HUES48 (cell line): ENCODE data around the gene TRIM24.
"Not testable (repeated sequence)": the region's sequence is repeated elsewhere in the genome, so short reads cannot be mapped to it uniquely, and the experiment has no call there.

Source experiments
- H3K27ac ChIP-seq: one replicate; pipeline ENCODE4 v1.7.0; 2013; ENCODE audit warnings: low read depth, low read length, inconsistent platforms
- H3K27me3 ChIP-seq: 2 replicates; pipeline ENCODE4 v1.6.1; 2013; ENCODE audit warnings: mild to moderate bottlenecking, low read length; ENCODE audit not compliant: control insufficient read depth, insufficient read depth
- H3K36me3 ChIP-seq: 2 replicates; pipeline ENCODE4 v1.6.1; 2013; ENCODE audit warnings: low read length; ENCODE audit not compliant: control insufficient read depth, insufficient read depth
- H3K4me1 ChIP-seq: 2 replicates; pipeline ENCODE4 v1.6.1; 2013; ENCODE audit warnings: mild to moderate bottlenecking, low read length; ENCODE audit not compliant: control insufficient read depth, insufficient read depth
- H3K4me3 ChIP-seq: 2 replicates; pipeline ENCODE4 v1.5.1; 2013; ENCODE audit warnings: mild to moderate bottlenecking, low read depth, low read length
- H3K9ac ChIP-seq: 2 replicates; pipeline ENCODE4 v1.6.1; 2013; ENCODE audit warnings: mild to moderate bottlenecking, low read depth, low read length, moderate library complexity
- H3K9me3 ChIP-seq: 2 replicates; pipeline ENCODE4 v1.6.1; 2013; ENCODE audit warnings: low read length; ENCODE audit not compliant: control insufficient read depth, insufficient read depth

TRIM24 gene

DNA sequence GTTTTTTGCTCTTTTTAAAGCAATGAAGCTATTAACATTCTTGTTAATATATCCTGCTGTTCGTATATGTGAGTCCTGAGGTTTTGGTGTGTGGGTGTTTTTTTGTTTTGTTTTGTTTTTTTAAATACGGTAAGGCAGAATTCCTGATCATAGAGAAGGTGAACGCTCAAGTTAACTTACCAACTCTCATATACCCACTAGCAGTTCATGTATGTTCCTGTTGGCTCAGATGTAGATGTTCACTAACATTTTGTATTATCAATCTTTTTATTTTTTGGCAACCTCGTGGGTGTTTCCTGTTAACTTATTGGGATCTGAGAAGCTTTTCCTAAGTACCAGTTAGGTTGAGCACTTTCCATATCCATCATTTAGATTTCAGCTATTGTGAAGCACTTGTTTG, 20.5 kb downstream of the TRIM24 start:
- no peak overlapping the region for H3K9ac ChIP-seq
- no peaks in the 10 kb centered on the region for H3K27me3 ChIP-seq
- H3K9me3 ChIP-seq: no peaks in the 10 kb centered on the region
- H3K36me3 ChIP-seq: peaks cover 23% of the 10 kb centered on the region; the same call in 1 of the 2 replicates
- H3K4me3 ChIP-seq: no peak overlapping the region
- no peak overlapping the region for H3K27ac ChIP-seq
- peaks cover 27% of the 10 kb centered on the region for H3K4me1 ChIP-seq

DNA sequence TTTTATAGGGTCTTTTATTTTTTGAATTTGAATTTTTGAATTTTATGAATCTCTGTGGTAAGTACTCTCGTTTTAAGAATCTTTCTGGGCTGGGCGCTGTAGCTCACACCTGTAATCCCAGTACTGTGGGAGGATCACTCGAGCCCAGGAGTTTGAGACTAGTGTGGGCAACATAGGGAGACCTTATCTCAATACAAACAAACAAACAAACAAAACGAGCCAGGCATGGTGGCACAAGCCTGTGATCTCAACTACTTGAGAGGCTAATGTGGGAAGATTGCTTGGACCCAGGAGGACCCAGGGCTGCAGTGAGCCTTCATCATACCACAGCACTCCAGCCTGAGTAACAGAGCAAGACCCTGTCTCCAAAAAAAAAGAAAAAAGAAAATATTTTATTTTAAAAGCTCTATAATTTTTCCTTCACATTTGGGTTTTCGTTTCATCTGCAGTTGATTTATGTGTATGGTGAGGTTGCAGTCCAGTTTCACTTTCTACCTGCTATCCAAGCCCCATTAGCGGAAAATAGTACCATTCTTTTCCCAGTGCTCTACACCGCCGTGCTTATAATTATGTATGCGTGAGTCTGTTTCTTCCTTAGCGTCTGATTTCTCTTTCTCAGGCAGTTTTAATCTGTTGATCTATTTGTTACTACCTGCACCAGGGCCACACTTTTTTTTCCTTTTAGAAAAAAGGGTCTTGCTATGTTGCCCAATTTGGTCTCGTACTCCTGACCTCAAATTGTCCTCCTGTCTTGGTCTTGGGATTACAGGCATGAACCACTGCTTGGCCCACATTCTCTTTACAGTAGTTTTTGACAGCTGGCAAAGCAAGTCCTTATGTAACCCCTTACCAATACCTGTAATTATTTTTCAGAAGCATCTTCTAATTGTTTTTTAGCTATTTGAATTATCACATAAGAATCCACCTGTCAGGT, 21.7 kb downstream of the TRIM24 start:
- Histone ChIP-seq H3K4me1 (peaks cover 25% of the 10 kb centered on the region), H3K4me3 (no peak overlapping the region), H3K9me3 (no peaks in the 10 kb centered on the region), H3K36me3 (peaks cover 23% of the 10 kb centered on the region; the same call in 1 of the 2 replicates), H3K27me3 (no peaks in the 10 kb centered on the region), H3K27ac (no peak overlapping the region), H3K9ac (no peak overlapping the region)

DNA sequence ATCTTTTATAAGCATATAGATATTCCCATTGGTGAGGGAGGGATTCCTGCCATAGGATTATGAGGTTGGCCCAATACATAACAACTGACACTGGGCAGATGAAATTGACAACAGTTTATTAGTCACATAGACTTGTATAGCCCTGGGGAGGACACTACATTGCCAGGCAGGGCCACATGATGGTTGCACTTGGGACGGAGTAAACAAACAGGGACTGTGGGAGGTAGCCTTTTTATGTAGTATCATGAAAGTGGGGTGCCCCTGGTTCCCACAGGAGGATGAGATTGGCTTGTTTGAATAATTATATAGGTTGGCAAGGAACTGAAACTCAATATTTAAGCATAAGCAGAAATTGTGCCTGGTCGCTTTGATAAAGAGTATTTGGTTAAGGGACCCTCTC, 23.5 kb downstream of the TRIM24 start:
- Histone ChIP-seq H3K27ac (no peak overlapping the region), H3K4me3 (no peak overlapping the region), H3K36me3 (peaks cover 23% of the 10 kb centered on the region; the same call in 1 of the 2 replicates), H3K9me3 (no peaks in the 10 kb centered on the region), H3K27me3 (no peaks in the 10 kb centered on the region), H3K4me1 (peaks cover 13% of the 10 kb centered on the region), H3K9ac (no peak overlapping the region)

GRCh38 chr7:138485508-138485907, 25.4 kb downstream of the TRIM24 start:
- H3K9me3 ChIP-seq, H3K4me3 ChIP-seq, H3K27ac ChIP-seq, H3K9ac ChIP-seq, H3K27me3 ChIP-seq, H3K4me1 ChIP-seq: not testable (repeated sequence)
- peaks cover 27% of the 10 kb centered on the region for H3K36me3 ChIP-seq

GRCh38 chr7:138489139-138489538, 29.1 kb downstream of the TRIM24 start:
- not testable (repeated sequence) for H3K4me3 ChIP-seq

GRCh38 chr7:138491612-138492386, 31.7 kb downstream of the TRIM24 start:
- Histone ChIP-seq H3K27ac (no peak overlapping the region), H3K4me3 (no peak overlapping the region), H3K27me3 (no peaks in the 10 kb centered on the region), H3K36me3 (peaks cover 33% of the 10 kb centered on the region), H3K9ac (no peak overlapping the region), H3K9me3 (no peaks in the 10 kb centered on the region), H3K4me1 (peaks cover 27% of the 10 kb centered on the region)

More at GRCh38 chr7:138489139-138489538, 29.1 kb downstream of the TRIM24 start:
- H3K9ac ChIP-seq, H3K27me3 ChIP-seq, H3K4me1 ChIP-seq, H3K9me3 ChIP-seq, H3K27ac ChIP-seq: not testable (repeated sequence)
- peaks cover 26% of the 10 kb centered on the region for H3K36me3 ChIP-seq

GRCh38 chr7:138492423-138492822, 32.4 kb downstream of the TRIM24 start:
- no peak overlapping the region for H3K9ac ChIP-seq
- no peak overlapping the region for H3K27ac ChIP-seq
- no peaks in the 10 kb centered on the region for H3K27me3 ChIP-seq
- H3K4me1 ChIP-seq: peaks cover 30% of the 10 kb centered on the region
- no peak overlapping the region for H3K4me3 ChIP-seq
- H3K9me3 ChIP-seq: no peaks in the 10 kb centered on the region
- peaks cover 33% of the 10 kb centered on the region for H3K36me3 ChIP-seq

GRCh38 chr7:138493535-138493934, 33.5 kb downstream of the TRIM24 start:
- peaks cover 37% of the 10 kb centered on the region for H3K36me3 ChIP-seq
- no peaks in the 10 kb centered on the region for H3K9me3 ChIP-seq

DNA sequence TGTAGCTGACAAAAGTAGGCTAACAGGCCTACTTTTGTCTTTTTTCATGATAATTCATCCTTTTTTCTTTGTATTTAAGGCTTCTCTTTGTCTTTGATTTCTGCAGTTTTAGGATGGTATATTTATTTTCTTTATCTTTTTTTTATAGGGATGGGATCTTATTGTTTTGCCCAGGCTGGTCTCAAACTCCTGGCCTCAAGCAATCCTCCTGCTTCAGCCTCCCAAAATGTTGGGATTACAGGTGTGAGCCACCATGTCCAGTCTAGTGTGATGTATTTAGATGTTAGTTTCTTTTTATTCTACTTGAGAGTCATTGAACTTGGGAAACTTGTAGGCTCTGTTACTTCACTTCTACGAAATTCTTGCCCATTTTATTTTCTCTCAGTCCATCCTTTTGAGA, 35.4 kb downstream of the TRIM24 start:
- no peaks in the 10 kb centered on the region for H3K9me3 ChIP-seq
- no peak overlapping the region for H3K4me3 ChIP-seq
- H3K9ac ChIP-seq: no peak overlapping the region
- H3K4me1 ChIP-seq: peaks cover 35% of the 10 kb centered on the region
- H3K27ac ChIP-seq: no peak overlapping the region
- H3K36me3 ChIP-seq: peaks cover 42% of the 10 kb centered on the region
- no peaks in the 10 kb centered on the region for H3K27me3 ChIP-seq

More at GRCh38 chr7:138493535-138493934, 33.5 kb downstream of the TRIM24 start:
- Histone ChIP-seq H3K27ac (no peak overlapping the region), H3K4me1 (peaks cover 27% of the 10 kb centered on the region), H3K27me3 (no peaks in the 10 kb centered on the region), H3K4me3 (no peak overlapping the region), H3K9ac (no peak overlapping the region)

- Histone ChIP-seq H3K9me3 (no peaks in the 10 kb centered on the region), H3K4me3 (no peak overlapping the region), H3K27ac (no peak overlapping the region), H3K4me1 (peaks cover 46% of the 10 kb centered on the region), H3K27me3 (no peaks in the 10 kb centered on the region), H3K9ac (no peak overlapping the region), H3K36me3 (peaks cover 42% of the 10 kb centered on the region)
Measured at GRCh38 chr7:138499340-138499739, 39.3 kb downstream of the TRIM24 start.

GRCh38 chr7:138500303-138500702, 40.2 kb downstream of the TRIM24 start:
- H3K4me3 ChIP-seq, H3K27me3 ChIP-seq, H3K9ac ChIP-seq, H3K27ac ChIP-seq, H3K9me3 ChIP-seq: not testable (repeated sequence)
- H3K4me1 ChIP-seq: peaks cover 36% of the 10 kb centered on the region
- peaks cover 51% of the 10 kb centered on the region for H3K36me3 ChIP-seq
